K562 (cell line): ENCODE data around the gene ITPKB. TPM values are rescaled to one million over a fixed set of nuclear protein-coding genes. Genes with fewer than 3 reads are reported as not detected.

Experiments used
- ATAC-seq: fragments of 200-7000 bp; cut with Tn5 transposase; 3 replicates; pipeline ENCODE4 v1.9.1; 2020; ENCODE audit warnings: moderate library complexity
- BruUV-seq: library from RNA; stranded (reverse); fragments of 400-500 nt; replicated peaks from 2 replicates; lab custom pipeline; 2021; lab: Mats Ljungman, UMichigan
- CTCF ChIA-PET: fragments of 300-600 bp; formaldehyde crosslinking; extraction: SDS; loops from one replicate; lab custom pipeline; 2021; ENCODE audit warnings: low intra/inter-chr PET ratio; lab: Yijun Ruan, JAX
- POLR2A ChIA-PET: fragments of 300-600, 350-650 bp; sonication (Branson Sonifier 250); formaldehyde crosslinking; extraction: SDS; loops from one replicate; lab custom pipeline; 2021; ENCODE audit warnings: antibody characterized with exemption, inconsistent platforms; lab: Yijun Ruan, JAX
- DNase-seq, 4 experiments: peaks; one replicate each; pipeline versions ENCODE4 v3.0.0 to v3.0.0-alpha.2; 2011 to 2018; ENCODE audit warnings: low spot score in 3 of 4, mixed read lengths in 3 of 4; ENCODE audit errors: extremely low read depth in 1 of 4
- FAIRE-seq: peaks from 2 replicates; lab custom pipeline; 2011; peaks lifted over from hg19 to GRCh38; lab: Jason Lieb, UNC
- H2AFZ ChIP-seq: 2 replicates; pipeline ENCODE4 v1.6.0; 2011; ENCODE audit warnings: low read depth, low read length, control low read depth, inconsistent platforms
- H3K27ac ChIP-seq: fragments of 200-600 bp; 3 replicates; pipeline ENCODE4 v1.8.0; 2011; ENCODE audit warnings: low read depth, mild to moderate bottlenecking, control low read depth, inconsistent platforms, low read length, moderate library complexity, mixed read lengths; ENCODE audit errors: extremely low read depth
- H3K27me3 ChIP-seq, 2 experiments: fragments of 300-600 bp in 1 of 2; 2 replicates in 1 of 2; 3 replicates in 1 of 2; pipeline versions ENCODE4 v1.6.0 to v1.8.0; 2011; ENCODE audit warnings: inconsistent platforms in 2 of 2, low read length in 2 of 2, mild to moderate bottlenecking in 1 of 2, mixed read lengths in 1 of 2, moderate library complexity in 1 of 2; ENCODE audit not compliant: control insufficient read depth in 2 of 2, insufficient read depth in 2 of 2
- H3K36me3 ChIP-seq: fragments of 300-600 bp; 3 replicates; pipeline ENCODE4 v1.8.0; 2011; ENCODE audit warnings: mild to moderate bottlenecking, low read length, inconsistent platforms; ENCODE audit not compliant: control insufficient read depth, insufficient read depth
- H3K4me1 ChIP-seq, 2 experiments: fragments of 200-600 bp in 1 of 2; replicated peaks in 1 of 2; 2 replicates in 1 of 2; 3 replicates in 1 of 2; pipeline versions ENCODE4 v1.5.1 to v1.8.0; 2011; ENCODE audit warnings: inconsistent platforms in 2 of 2, low read length in 2 of 2, mild to moderate bottlenecking in 1 of 2, mixed read lengths in 1 of 2, moderate library complexity in 1 of 2; ENCODE audit not compliant: control insufficient read depth in 2 of 2, insufficient read depth in 2 of 2
- H3K4me2 ChIP-seq: 2 replicates; pipeline ENCODE4 v1.6.1; 2011; ENCODE audit warnings: low read length, control low read depth, inconsistent platforms, mixed read lengths; ENCODE audit not compliant: insufficient read depth
- H3K4me3 ChIP-seq: fragments of 200-600 bp; sonication (generic), shearing (Covaris generic); 2 replicates; pipeline ENCODE4 v1.5.1; 2016; ENCODE audit warnings: control low read depth, inconsistent platforms
- H3K79me2 ChIP-seq: fragments of 200-600 bp; 3 replicates; pipeline ENCODE4 v1.8.0; 2011; ENCODE audit warnings: low read length, inconsistent platforms; ENCODE audit not compliant: control insufficient read depth, insufficient read depth
- H3K9ac ChIP-seq, 2 experiments: 2 replicates each; pipeline versions ENCODE4 v1.6.0 to v1.6.1; 2011; ENCODE audit warnings: low read depth in 2 of 2, low read length in 2 of 2, control low read depth in 1 of 2, inconsistent platforms in 1 of 2, mild to moderate bottlenecking in 1 of 2, mixed read lengths in 1 of 2; ENCODE audit not compliant: insufficient read depth in 1 of 2
- H3K9me1 ChIP-seq: one replicate; pipeline ENCODE4 v1.6.0; 2011; ENCODE audit warnings: inconsistent platforms, mild to moderate bottlenecking, low read length, moderate library complexity; ENCODE audit not compliant: control insufficient read depth, insufficient read depth
- H3K9me3 ChIP-seq: replicated peaks from 2 replicates; pipeline ENCODE4 v1.5.1; 2011; ENCODE audit warnings: low read depth, low read length, inconsistent platforms; ENCODE audit not compliant: control insufficient read depth, insufficient read depth
- H4K20me1 ChIP-seq: replicated peaks from 2 replicates; pipeline ENCODE4 v1.6.1; 2011; ENCODE audit warnings: low read length, inconsistent platforms, mixed read lengths; ENCODE audit not compliant: control insufficient read depth, insufficient read depth
- CEBPG ChIP-seq, 3 experiments: fragments of 200-800 bp in 1 of 3; sonication (Bioruptor generic) in 1 of 3; sonication (generic) in 1 of 3; formaldehyde crosslinking in 1 of 3; IDR thresholded peaks in 2 of 3; conservative IDR thresholded peaks in 1 of 3; 2 replicates each; pipeline versions ENCODE4 v1.6.1 to v1.8.0; 2016 to 2022; ENCODE audit warnings: missing compliant biosample characterization in 2 of 3, missing genetic modification characterization in 2 of 3, mild to moderate bottlenecking in 1 of 3, missing genetic modification reagents in 1 of 3
- FIP1L1 ChIP-seq: fragments of 200-400 bp; formaldehyde crosslinking; IDR thresholded peaks from 2 replicates; pipeline ENCODE4 v1.6.1; 2018; ENCODE audit warnings: mild to moderate bottlenecking, low read depth, low read length; ENCODE audit not compliant: poor library complexity, severe bottlenecking
- NFIX ChIP-seq: fragments of 250-450 bp; sonication (Bioruptor Pico); IDR thresholded peaks from 2 replicates; pipeline ENCODE4 v1.4.0; 2020; ENCODE audit warnings: low read depth, mild to moderate bottlenecking, moderate library complexity
- PRDM10 ChIP-seq: fragments of 450-650 bp; IDR thresholded peaks from 2 replicates; pipeline ENCODE4 v1.6.1; 2018; ENCODE audit not compliant: partially characterized antibody
- THAP12 ChIP-seq: fragments of 250-450 bp; sonication (Bioruptor Pico); IDR thresholded peaks from 2 replicates; pipeline ENCODE4 v1.9.0; 2021; ENCODE audit warnings: mild to moderate bottlenecking, inconsistent platforms
- U2AF2 ChIP-seq: fragments of 200-400 bp; formaldehyde crosslinking; optimal IDR thresholded peaks from 2 replicates; pipeline ENCODE3; 2017; ENCODE audit warnings: low read depth, mild to moderate bottlenecking, low read length
- ZKSCAN8 ChIP-seq: fragments of 200-800 bp; sonication (Bioruptor generic); IDR thresholded peaks from 2 replicates; pipeline ENCODE4 v1.6.1; 2016; ENCODE audit warnings: missing genetic modification characterization, missing compliant biosample characterization
- ZNF449 ChIP-seq: fragments of 250-450 bp; sonication (Bioruptor Pico); IDR thresholded peaks from 2 replicates; pipeline ENCODE4 v1.8.0; 2022; ENCODE audit warnings: moderate library complexity, mild to moderate bottlenecking, inconsistent platforms
- ZNF586 ChIP-seq: fragments of 450-650 bp; formaldehyde crosslinking; conservative IDR thresholded peaks from 2 replicates; pipeline ENCODE4 v1.4.0; 2020; ENCODE audit warnings: mild to moderate bottlenecking, moderate library complexity
- in situ Hi-C: fragments of 300-500 bp; cut with MboI; formaldehyde crosslinking; loops from 4 replicates; pipeline ENCODE4 v1.15.0; 2018; ENCODE audit warnings: inconsistent platforms, mixed read lengths
- intact Hi-C: fragments of 100-400 bp; cut with micrococcal nuclease; formaldehyde crosslinking; loops from 2 replicates; pipeline ENCODE4 v1.14.2; 2022
- polyA plus RNA-seq, 8 experiments: library from polyadenylated mRNA; depleted of rRNA in 4 of 8; stranded (reverse) in 5 of 8; unstranded in 3 of 8; fragments of >200 nt; fragmentation: Nextera tagmentation in 2 of 8; fragmentation: Illumina TruSeq in 1 of 8; extraction: Ambion mirVana in 2 of 8; extraction: Trizol in 1 of 8; gene quantifications; 2 replicates each; pipeline versions ENCODE4 v1.2.1 to v1.2.3, GENCODE V29; 2011 to 2014; ENCODE audit warnings: inconsistent platforms in 1 of 8, missing spikeins in 1 of 8
- total RNA-seq, 7 experiments: library from RNA; depleted of rRNA in 6 of 7; stranded (reverse); fragments of >200 nt in 6 of 7; fragmentation: Illumina TruSeq in 2 of 7; extraction: Trizol in 2 of 7; gene quantifications; 2 replicates each; pipeline versions ENCODE4 v1.2.1 to v1.2.3, GENCODE V29; 2011 to 2021; ENCODE audit warnings: low replicate concordance in 1 of 7
- TF ChIP-seq, protein P1 (sequence below): fragments of 450-650 bp; IDR thresholded peaks from 2 replicates; pipeline ENCODE4 v1.6.1; 2016

Gene ITPKB
- total and polyA plus RNA-seq, 9 of the 15 experiments (the other 6 are each of a cell fraction or from before 2014, with no cell fraction given): 0.01 to 0.22 TPM; not detected in 7

GRCh38 chr1:226698659-226699058 lies 40.4 kb downstream of the ITPKB start:
- DNase-seq (no peak), ATAC-seq (no peak), FAIRE-seq (no peak)
- no TSS peak for BruUV-seq
- Histone ChIP-seq H3K9me1 (no peaks in the 10 kb centered on the region), H3K9me3 (no peaks in the 10 kb centered on the region), H2AFZ (no peak overlapping the region), H3K4me2 (no peak overlapping the region), H3K36me3 (no peaks in the 10 kb centered on the region), H3K79me2 (no peaks in the 10 kb centered on the region), H4K20me1 (no peaks in the 10 kb centered on the region), H3K27ac (no peak overlapping the region), H3K9ac (no peak overlapping the region), H3K27me3 (peaks cover 23 to 51% of the 10 kb centered on the region in 2 experiments), H3K4me3 (no peak overlapping the region), H3K4me1 (peaks cover 5 to 7% of the 10 kb centered on the region in 2 experiments; a peak in 2 of 5 replicates)
- ChIA-PET CTCF (no interaction called here), POLR2A (interaction anchor here (1.3 kb wide), 1 partner anchor 11 kb away, joined by 4 read pairs; no protein-coding TSS in a partner anchor)
- in situ Hi-C loops (no loop called here), intact Hi-C loops (no loop called here)
- no peak for TF ChIP-seq FIP1L1
- no peak for TF ChIP-seq THAP12 (CRISPR knock-in tag)
- TF ChIP-seq ZKSCAN8 (CRISPR knock-in tag): no peak
- TF ChIP-seq CEBPG (CRISPR knock-in tag; IDR thresholded peaks at IDR 0.05): no peak
- no peak for TF ChIP-seq CEBPG (tag; conservative IDR thresholded peaks at IDR 0.05 in 1 of 2, IDR thresholded peaks at IDR 0.05 in 1 of 2)
- TF ChIP-seq ZNF449 (CRISPR knock-in tag): no peak
- no peak for TF ChIP-seq U2AF2
- TF ChIP-seq ZNF586 (CRISPR knock-in tag): no peak
- TF ChIP-seq NFIX (CRISPR knock-in tag): no peak
- no peak for TF ChIP-seq PRDM10
- TF ChIP-seq, protein P1, sequence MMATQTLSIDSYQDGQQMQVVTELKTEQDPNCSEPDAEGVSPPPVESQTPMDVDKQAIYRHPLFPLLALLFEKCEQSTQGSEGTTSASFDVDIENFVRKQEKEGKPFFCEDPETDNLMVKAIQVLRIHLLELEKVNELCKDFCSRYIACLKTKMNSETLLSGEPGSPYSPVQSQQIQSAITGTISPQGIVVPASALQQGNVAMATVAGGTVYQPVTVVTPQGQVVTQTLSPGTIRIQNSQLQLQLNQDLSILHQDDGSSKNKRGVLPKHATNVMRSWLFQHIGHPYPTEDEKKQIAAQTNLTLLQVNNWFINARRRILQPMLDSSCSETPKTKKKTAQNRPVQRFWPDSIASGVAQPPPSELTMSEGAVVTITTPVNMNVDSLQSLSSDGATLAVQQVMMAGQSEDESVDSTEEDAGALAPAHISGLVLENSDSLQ: no peak
